Suprapubic skin (tissue), 4 donors: ENCODE measurements around the gene RBM39. TPM values are rescaled to one million over a fixed set of nuclear protein-coding genes. Genes with fewer than 3 reads are reported as not detected.
A peak's percentile ranks its signal among the peaks of the same experiment; 100 is the strongest.
"Not testable (repeated sequence)": the region's sequence is repeated elsewhere in the genome, so short reads cannot be mapped to it uniquely, and the experiment has no call there.

ENCODE experiments used
- DNase-seq, 2 donors: peaks; one replicate each; pipeline ENCODE4 v3.0.0-alpha.2; 2019; ENCODE audit warnings: low spot score in 2 of 2
- H3K27ac ChIP-seq: fragments of 200-600 bp; sonication (generic); one replicate; pipeline ENCODE4 v1.5.1; 2019
- H3K27me3 ChIP-seq: fragments of 200-600 bp; sonication (generic); one replicate; pipeline ENCODE4 v1.5.1; 2019
- H3K36me3 ChIP-seq: fragments of 200-600 bp; sonication (generic); one replicate; pipeline ENCODE4 v1.5.1; 2019
- H3K4me1 ChIP-seq: fragments of 200-600 bp; sonication (generic); one replicate; pipeline ENCODE4 v1.5.1; 2019
- H3K4me3 ChIP-seq: fragments of 200-600 bp; sonication (generic); one replicate; pipeline ENCODE4 v1.5.1; 2019; ENCODE audit warnings: mild to moderate bottlenecking
- H3K9me3 ChIP-seq: fragments of 200-600 bp; sonication (generic); one replicate; pipeline ENCODE4 v1.5.1; 2019
- EP300 ChIP-seq: sonication (generic); formaldehyde crosslinking; IDR thresholded peaks from one replicate; pipeline ENCODE4 v1.6.1; 2017; ENCODE audit warnings: antibody characterized with exemption
- POLR2A ChIP-seq, 2 donors: fragments of 450-650 bp; IDR thresholded peaks; one replicate each; pipeline ENCODE4 v1.6.1; 2017; ENCODE audit warnings: antibody characterized with exemption in 2 of 2, mild to moderate bottlenecking in 2 of 2, moderate library complexity in 2 of 2
- POLR2AphosphoS5 ChIP-seq, 3 donors: sonication (generic); formaldehyde crosslinking; IDR thresholded peaks; one replicate each; pipeline ENCODE4 v1.6.1; 2017; ENCODE audit warnings: antibody characterized with exemption in 3 of 3
- WGBS: methylation state at CpG from one replicate; pipeline ENCODE4 v1.1.5; 2018; 5-methylcytosine and 5-hydroxymethylcytosine counted together
- total RNA-seq, 4 donors: library from RNA; depleted of rRNA; stranded (reverse); fragments of >200 nt; gene quantifications; one replicate each; pipeline ENCODE4 v1.1.0, GENCODE V29; 2016
- TF ChIP-seq, protein P1 (sequence below), 2 donors: fragments of 200-600 bp in 1 of 2; fragments of 450-650 bp in 1 of 2; sonication (generic) in 1 of 2; IDR thresholded peaks; one replicate each; pipeline ENCODE4 v1.5.1; 2016 to 2019; ENCODE audit warnings: antibody characterized with exemption in 2 of 2, mild to moderate bottlenecking in 1 of 2, moderate library complexity in 1 of 2

RBM39 gene
- 100 to 1,000 TPM; 245 to 599 (median 258) TPM for total RNA-seq

DNA sequence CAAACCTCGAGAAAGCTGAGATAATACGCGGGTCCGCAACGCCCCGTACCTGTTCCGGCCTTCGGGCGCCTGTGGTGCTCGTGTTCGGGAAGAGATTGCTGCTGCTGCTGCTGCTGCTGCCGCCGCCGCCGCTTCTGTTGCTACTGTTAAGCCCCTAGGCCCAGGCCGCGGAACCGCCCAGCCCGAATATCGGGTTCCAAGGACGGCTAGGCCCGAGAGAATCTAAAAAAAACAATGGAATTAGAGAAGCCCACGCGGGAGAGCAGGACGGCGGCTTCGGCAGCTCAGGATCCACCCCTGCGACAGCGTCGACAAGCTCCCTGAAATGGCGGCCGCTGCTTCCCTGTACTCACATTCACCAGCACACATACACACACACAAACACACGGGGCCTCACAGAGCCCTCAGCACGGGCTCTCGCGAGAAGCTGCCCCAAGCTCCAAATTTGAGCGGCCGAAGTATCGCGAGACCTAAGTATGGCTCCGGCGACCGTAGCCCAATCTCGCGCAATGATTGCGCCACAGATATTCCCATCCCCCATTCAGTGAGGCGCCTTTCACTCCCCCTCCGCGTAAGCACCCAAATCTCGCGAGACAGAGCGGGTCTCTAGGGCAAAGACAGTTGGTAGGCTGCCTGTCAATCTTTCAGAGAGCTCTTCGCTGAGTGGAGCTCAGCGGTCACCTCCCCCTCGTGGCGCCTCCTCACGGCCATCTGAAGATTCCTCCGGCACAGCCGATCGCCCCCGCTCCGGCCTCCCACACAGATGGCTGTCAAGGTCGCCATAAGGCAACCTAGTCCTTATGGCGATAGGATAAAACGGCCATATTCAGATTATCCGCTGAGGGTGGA lies at the start of gene RBM39:
Gene RBM39 (minus strand): TSS at position 369 of the 849 bp plus-strand sequence. CDS start 1,386 bp downstream, outside the sequence.
- no peaks in the 10 kb centered on the region for H3K9me3 ChIP-seq
- WGBS = under 1% methylated on average over 45 of the region's 66 CpGs
- peak within 1 kb of the TSS; percentile 100 for H3K27ac ChIP-seq
- H3K36me3 ChIP-seq = peaks cover 36% of the 10 kb centered on the region
- H3K4me3 ChIP-seq = peak within 1 kb of the TSS; percentile 86
- no peaks in the 10 kb centered on the region for H3K27me3 ChIP-seq
- peak; percentile 99 to 100 for DNase-seq
- peaks cover 45% of the 10 kb centered on the region for H3K4me1 ChIP-seq
- peak; percentile 95 to 99 (median 98) for TF ChIP-seq POLR2AphosphoS5 (IDR thresholded peaks at IDR 0.05)
- TF ChIP-seq, protein P1, sequence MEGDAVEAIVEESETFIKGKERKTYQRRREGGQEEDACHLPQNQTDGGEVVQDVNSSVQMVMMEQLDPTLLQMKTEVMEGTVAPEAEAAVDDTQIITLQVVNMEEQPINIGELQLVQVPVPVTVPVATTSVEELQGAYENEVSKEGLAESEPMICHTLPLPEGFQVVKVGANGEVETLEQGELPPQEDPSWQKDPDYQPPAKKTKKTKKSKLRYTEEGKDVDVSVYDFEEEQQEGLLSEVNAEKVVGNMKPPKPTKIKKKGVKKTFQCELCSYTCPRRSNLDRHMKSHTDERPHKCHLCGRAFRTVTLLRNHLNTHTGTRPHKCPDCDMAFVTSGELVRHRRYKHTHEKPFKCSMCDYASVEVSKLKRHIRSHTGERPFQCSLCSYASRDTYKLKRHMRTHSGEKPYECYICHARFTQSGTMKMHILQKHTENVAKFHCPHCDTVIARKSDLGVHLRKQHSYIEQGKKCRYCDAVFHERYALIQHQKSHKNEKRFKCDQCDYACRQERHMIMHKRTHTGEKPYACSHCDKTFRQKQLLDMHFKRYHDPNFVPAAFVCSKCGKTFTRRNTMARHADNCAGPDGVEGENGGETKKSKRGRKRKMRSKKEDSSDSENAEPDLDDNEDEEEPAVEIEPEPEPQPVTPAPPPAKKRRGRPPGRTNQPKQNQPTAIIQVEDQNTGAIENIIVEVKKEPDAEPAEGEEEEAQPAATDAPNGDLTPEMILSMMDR (IDR thresholded peaks at IDR 0.05) = peak in 1 of 2 donors; percentile 54
- TF ChIP-seq EP300 = no peak
- peak; percentile 91 to 97 for TF ChIP-seq POLR2A (IDR thresholded peaks at IDR 0.05)

- Histone ChIP-seq H3K27ac (peak overlapping the region; percentile 54), H3K9me3 (no peaks in the 10 kb centered on the region), H3K4me3 (no peak overlapping the region), H3K4me1 (peaks cover 18% of the 10 kb centered on the region), H3K36me3 (no peaks in the 10 kb centered on the region), H3K27me3 (no peaks in the 10 kb centered on the region)
- 31% methylated on average over 3 of the region's 3 CpGs for WGBS
- TF ChIP-seq, protein P1 (IDR thresholded peaks at IDR 0.05) = no peak
- TF ChIP-seq EP300 (no peak), POLR2AphosphoS5 (IDR thresholded peaks at IDR 0.05) (no peak), POLR2A (IDR thresholded peaks at IDR 0.05) (no peak)
- DNase-seq = no peak
These were observed 49.8 kb upstream of the RBM39 start for GRCh38 chr20:35791821-35792220.

DNA sequence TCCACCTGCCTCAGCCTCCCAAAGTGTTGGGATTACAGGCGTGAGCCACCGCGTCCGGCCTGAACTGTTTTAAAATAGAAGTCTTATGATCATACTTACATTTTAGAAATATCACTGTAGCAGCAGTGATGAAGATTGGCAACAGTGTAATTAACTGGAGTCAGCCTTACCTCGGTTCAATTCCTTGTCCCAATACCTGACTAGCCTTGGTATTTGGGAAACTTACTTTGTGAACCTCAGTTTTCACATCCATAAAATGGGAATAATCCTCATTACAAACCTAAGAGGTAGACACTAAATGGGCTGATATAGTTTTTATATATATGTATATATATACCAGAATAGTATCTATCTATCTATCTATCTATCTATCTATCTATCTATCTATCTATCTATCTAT lies 49.0 kb upstream of the RBM39 start:
- Histone ChIP-seq H3K9me3 (no peaks in the 10 kb centered on the region), H3K27me3 (no peaks in the 10 kb centered on the region), H3K36me3 (no peaks in the 10 kb centered on the region), H3K4me1 (peaks cover 18% of the 10 kb centered on the region), H3K27ac (no peak overlapping the region), H3K4me3 (no peak overlapping the region)
- DNase-seq = no peak
- 99% methylated on average over 5 of the region's 5 CpGs for WGBS
- TF ChIP-seq POLR2A (IDR thresholded peaks at IDR 0.05) (no peak), EP300 (no peak), POLR2AphosphoS5 (IDR thresholded peaks at IDR 0.05) (no peak)
- TF ChIP-seq, protein P1 (IDR thresholded peaks at IDR 0.05) = no peak

DNA sequence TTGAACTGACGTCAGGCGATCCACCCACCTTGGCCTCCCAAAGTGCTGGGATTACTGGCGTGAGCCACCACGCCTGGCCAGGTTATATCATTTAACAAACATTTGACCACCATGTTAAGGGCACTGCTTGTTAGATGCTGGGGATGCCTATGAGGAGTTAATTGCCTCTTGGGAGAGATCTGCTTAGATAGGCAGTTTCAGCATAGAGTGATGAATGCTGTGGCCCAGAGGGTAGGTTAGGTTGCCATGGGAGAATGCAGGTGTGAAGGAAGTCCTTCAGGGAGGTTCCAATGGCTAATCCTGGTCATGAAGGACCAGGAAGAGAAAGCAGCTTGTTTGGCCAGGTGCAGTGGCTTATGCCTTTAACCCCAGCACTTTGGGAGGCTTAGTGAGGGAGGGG lies 46.7 kb upstream of the RBM39 start:
- H3K4me3 ChIP-seq = no peak overlapping the region
- DNase-seq = no peak
- 99% methylated on average over 4 of the region's 4 CpGs for WGBS
- H3K27ac ChIP-seq = no peak overlapping the region
- TF ChIP-seq POLR2A (IDR thresholded peaks at IDR 0.05) = no peak
- TF ChIP-seq, protein P1 (IDR thresholded peaks at IDR 0.05) = no peak
- no peak for TF ChIP-seq POLR2AphosphoS5 (IDR thresholded peaks at IDR 0.05)
- TF ChIP-seq EP300 = no peak
- peaks cover 18% of the 10 kb centered on the region for H3K4me1 ChIP-seq
- no peaks in the 10 kb centered on the region for H3K27me3 ChIP-seq
- H3K36me3 ChIP-seq = peaks cover 10% of the 10 kb centered on the region
- H3K9me3 ChIP-seq = no peaks in the 10 kb centered on the region

- not testable (repeated sequence) for H3K27ac ChIP-seq, H3K4me3 ChIP-seq, H3K9me3 ChIP-seq, DNase-seq, H3K27me3 ChIP-seq
- Histone ChIP-seq H3K36me3 (peaks cover 24% of the 10 kb centered on the region), H3K4me1 (peaks cover 10% of the 10 kb centered on the region)
- WGBS = 98% methylated on average over 4 of the region's 4 CpGs
These were observed 43.5 kb upstream of the RBM39 start for GRCh38 chr20:35785541-35785940.

- H3K4me1 ChIP-seq = peaks cover 10% of the 10 kb centered on the region
- 94% methylated on average over 12 of the region's 12 CpGs for WGBS
- H3K36me3 ChIP-seq = peaks cover 24% of the 10 kb centered on the region
These were observed 41.8 kb upstream of the RBM39 start for GRCh38 chr20:35783811-35784210.

More at GRCh38 chr20:35783811-35784210, 41.8 kb upstream of the RBM39 start:
- not testable (repeated sequence) for H3K4me3 ChIP-seq, H3K27ac ChIP-seq, H3K9me3 ChIP-seq, H3K27me3 ChIP-seq, DNase-seq
